SIG-M5 treated with dmso at 0.1 percent for 504 hours (cell line): ENCODE measurements around the gene VARS1.
"Not testable (repeated sequence)": the region's sequence is repeated elsewhere in the genome, so short reads cannot be mapped to it uniquely, and the experiment has no call there.

Source experiments
- DNase-seq: peaks from one replicate; lab custom pipeline; 2025; ENCODE audit not compliant: unreplicated experiment; lab: John Stamatoyannopoulos, UW

Gene VARS1

DNA sequence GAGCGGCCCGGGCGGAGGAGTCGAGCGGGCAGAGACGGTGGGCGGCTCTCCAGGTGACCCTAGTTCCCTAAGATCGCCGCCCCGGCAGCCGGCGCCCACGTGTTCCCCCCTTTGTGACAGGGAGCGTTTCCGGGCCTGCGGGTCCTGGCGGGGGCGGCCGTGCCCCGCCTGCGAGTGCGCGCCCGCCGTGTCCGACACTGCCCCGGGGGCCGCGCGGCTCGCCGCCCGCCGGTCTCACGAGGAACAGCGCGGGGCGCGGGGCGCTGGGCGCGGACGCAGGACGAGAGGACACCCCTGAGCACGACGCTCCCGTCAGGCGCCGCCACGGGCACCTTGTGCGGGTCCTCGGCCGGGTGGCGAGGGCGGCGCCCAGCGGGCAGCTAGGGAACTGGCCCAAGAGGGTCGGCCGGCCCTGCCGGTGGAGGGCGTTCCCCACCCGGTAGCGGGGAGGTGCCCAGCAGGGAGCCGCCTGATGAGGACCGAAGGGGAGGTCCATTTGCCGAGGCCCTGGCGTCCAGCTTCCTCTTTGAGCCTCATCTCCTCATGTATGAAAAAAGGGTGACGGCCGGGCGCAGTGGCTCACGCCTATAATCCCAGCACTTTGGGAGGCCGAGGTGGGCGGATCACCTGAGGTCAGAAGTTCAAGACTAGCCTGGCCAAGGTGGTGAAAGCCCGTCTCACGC is at the start of gene VARS1:
TSS of gene VARS1 (minus strand) at position 137 of the 683 bp plus-strand sequence. CDS start 535 bp downstream, outside the sequence.
- peak; percentile 84 for DNase-seq

DNA sequence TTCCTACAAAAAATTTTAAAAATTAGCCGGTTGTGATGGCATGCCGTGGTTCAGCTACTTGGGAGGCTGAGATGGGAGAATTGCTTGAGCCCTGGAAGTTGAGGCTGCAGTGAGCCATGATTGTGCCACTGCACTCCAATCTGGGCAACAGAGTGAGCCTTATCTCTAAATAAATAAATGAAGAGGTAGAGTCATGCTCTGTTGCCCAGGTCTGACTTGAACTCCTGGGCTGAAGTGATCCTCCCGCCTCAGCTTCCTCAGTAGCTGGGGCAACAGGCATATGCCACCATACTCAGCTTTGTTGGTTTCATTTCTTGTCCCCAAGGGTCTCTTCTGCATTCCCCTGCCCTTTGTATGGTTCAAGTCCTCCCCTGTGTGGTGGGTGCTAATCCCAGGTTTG is 49.0 kb upstream of the VARS1 start:
- DNase-seq, result no peak

DNA sequence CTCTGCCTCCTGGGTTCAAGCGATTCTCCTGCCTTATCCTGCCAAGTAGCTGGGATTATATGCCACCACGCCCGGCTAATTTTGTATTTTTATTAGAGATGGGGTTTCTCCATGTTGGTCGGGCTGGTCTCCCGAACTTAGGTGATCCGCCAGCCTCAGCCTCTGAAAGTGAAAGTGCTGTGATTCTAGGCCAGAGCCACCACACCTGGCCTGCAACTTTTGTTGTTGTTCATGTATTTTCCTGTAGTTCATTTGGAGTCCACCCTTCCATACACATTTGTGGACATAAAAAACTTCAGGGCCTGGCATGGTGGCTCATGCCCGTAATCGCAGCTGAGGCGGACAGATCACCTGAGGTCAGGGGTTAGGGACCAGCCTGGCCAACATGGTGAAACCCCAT is 46.5 kb upstream of the VARS1 start:
- no peak for DNase-seq

GRCh38 chr6:31839779-31840126 is 44.2 kb upstream of the VARS1 start:
- not testable (repeated sequence) for DNase-seq

DNA sequence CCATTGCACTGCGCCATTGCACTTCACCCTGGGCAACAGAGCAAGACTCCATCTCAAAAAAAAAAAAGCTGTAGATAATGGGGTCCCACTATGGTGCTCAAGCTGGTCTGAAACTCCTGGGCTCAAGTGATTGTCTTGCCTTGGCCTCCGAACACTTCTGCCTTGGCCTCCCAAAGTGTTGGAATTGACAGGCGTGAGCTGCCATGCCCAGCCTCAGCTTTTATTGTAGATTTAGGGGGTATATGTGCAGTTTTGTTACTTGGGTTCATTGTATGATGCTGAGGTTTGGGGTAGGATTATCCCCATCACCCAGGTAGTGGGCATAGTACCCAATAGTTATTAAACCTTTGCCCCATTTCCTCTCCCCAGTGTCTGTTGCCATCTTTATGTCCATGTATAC is 43.4 kb upstream of the VARS1 start:
- no peak for DNase-seq

- DNase-seq, result not testable (repeated sequence)
Observed at GRCh38 chr6:31838114-31838553, 42.6 kb upstream of the VARS1 start.

- peak; percentile 31 for DNase-seq
Observed at GRCh38 chr6:31837369-31838113, 42.0 kb upstream of the VARS1 start.

GRCh38 chr6:31836474-31837368 is 41.2 kb upstream of the VARS1 start:
- peak; percentile 51 for DNase-seq

- no peak for DNase-seq
Observed at GRCh38 chr6:31836047-31836473, 40.5 kb upstream of the VARS1 start.

DNA sequence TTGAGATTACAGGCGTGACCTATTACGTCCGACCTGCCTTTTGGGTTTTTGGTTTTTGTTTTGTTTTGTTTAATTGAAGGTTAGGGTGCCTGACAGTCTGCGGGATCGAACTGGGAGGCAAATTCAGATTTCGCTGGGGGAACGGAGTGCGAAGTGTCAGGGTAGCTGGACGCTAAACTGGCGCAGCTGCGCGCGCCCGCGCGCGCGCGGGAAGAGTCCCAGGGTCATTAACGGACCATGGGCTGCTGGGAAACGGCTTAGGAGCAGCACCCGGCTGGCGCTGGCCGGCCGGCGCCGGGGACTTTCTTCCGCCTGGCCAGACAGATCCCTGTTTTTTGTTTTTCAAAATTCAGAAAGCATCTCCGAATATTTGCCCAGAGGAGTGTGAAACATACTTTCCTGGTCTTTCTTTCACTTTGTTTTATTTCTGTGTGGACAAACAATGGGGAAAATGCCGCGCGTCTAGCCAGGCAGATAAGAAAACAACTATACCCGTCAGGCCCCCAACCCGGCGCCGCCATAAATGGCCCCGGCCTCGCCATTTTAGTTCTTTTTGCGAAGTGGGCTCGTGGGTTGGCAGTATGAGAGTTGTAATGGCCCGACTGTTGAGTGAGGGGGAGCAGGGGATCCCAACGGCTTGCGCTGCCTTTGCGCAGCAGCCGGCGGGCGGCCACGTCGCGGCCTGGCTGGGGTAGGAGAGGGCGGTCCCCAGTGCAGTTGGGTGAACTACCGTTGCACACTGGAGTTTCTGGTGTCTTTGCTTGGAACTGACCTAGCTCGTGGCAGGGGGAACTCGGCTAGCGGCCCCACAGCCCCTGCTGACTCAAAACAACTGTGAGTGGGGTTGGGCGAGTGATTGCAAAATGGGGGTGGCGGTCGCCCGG is 39.1 kb upstream of the VARS1 start:
- peak; percentile 78 for DNase-seq

DNA sequence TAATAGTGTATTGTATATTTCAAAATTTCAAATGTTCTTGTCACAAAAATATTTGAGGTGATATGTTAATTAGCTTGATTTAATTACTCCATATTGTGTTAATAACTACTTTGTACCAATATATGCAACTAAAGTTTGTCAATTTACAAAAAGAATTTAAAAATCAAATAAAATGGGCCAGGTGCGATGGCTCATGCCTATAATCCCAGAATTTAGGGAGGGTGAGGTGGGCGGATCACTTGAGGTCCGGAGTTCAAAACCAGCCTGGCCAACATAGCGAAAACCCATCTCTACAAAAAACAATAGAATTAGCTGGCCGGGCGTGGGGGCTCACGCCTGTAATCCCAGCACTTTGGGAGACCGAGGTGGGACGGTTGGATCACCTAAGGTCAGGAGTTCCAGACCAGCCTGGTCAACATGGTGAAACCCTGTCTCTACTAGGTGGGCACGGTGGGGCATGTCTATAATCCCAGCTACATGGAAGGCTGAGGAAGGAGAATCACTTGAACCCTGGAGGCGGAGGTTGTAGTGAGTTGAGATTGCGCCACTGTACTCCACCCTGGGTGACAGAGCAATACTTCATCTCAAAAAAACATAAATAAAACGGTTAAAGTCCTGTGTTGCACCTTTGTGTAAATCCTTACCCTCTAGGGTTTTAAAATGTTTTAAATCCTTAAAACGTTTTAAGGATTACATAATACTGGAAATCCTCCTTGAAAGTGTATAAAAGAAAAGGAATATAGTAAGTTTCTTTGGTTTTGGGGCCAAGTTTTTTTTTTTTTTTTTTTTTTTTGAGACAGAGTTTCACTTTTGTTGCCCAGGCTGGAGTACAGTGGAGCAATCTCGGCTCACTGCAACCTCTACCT is 36.0 kb upstream of the VARS1 start:
- DNase-seq, result peak; percentile 51

DNA sequence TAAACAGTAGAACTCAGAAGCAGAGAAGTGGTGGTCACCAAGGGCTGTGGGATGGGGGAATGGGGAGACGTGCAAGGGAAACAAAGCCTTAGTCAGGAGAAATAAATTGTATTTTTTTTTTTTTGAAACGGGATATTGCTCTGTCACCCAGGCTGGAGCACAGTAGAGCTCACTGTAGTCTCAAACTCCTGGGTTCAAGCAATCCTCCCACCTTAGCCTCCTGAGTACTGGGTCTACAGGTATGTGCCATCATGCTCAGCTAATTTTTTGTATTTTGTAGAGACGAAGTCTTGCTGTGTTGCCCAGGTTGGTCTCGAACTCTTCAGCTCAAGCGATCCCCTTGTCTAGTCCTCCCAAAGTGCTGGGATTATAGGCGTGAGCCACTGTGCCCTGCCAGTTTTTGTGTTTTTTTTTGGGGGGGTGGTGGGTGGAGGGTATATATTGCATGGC is 35.4 kb upstream of the VARS1 start:
- DNase-seq, result no peak

DNA sequence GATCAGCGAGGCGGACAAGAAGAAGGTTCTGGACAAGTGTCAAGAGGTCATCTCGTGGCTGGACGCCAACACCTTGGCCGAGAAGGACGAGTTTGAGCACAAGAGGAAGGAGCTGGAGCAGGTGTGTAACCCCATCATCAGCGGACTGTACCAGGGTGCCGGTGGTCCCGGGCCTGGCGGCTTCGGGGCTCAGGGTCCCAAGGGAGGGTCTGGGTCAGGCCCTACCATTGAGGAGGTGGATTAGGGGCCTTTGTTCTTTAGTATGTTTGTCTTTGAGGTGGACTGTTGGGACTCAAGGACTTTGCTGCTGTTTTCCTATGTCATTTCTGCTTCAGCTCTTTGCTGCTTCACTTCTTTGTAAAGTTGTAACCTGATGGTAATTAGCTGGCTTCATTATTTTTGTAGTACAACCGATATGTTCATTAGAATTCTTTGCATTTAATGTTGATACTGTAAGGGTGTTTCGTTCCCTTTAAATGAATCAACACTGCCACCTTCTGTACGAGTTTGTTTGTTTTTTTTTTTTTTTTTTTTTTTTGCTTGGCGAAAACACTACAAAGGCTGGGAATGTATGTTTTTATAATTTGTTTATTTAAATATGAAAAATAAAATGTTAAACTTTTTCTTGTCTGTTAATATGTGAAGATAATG is 34.2 kb upstream of the VARS1 start:
- DNase-seq, result peak; percentile 68

DNA sequence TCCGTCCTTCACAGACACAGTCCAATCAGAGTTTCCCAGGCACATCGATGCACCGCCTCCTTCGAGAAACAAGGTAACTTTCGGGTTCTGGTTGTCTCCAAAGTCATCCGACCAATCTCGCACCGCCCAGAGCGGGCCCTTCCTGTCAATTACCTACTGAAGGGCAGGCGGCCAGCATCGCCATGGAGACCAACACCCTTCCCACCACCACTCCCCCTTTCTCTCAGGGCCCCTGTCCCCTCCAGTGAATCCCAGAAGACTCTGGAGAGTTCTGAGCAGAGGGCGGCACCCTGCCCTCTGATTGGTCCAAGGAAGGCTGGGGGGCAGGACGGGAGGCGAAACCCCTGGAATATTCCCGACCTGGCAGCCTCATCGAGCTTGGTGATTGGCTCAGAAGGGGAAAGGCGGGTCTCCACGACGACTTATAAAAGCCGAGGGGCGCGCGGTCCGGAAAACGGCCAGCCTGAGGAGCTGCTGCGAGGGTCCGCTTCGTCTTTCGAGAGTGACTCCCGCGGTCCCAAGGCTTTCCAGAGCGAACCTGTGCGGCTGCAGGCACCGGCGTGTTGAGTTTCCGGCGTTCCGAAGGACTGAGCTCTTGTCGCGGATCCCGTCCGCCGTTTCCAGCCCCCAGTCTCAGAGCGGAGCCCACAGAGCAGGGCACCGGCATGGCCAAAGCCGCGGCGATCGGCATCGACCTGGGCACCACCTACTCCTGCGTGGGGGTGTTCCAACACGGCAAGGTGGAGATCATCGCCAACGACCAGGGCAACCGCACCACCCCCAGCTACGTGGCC is 31.9 kb upstream of the VARS1 start, which contains the start of gene HSPA1B:
TSS of gene HSPA1B (plus strand) at position 453 of the 794 bp plus-strand sequence. CDS start at position 666, 213 bp downstream.
- DNase-seq, result peak; percentile 99

GRCh38 chr6:31826793-31827285 is 31.3 kb upstream of the VARS1 start:
- peak; percentile 80 for DNase-seq

- DNase-seq, result no peak
Observed at GRCh38 chr6:31825553-31825952, 30.0 kb upstream of the VARS1 start.

DNA sequence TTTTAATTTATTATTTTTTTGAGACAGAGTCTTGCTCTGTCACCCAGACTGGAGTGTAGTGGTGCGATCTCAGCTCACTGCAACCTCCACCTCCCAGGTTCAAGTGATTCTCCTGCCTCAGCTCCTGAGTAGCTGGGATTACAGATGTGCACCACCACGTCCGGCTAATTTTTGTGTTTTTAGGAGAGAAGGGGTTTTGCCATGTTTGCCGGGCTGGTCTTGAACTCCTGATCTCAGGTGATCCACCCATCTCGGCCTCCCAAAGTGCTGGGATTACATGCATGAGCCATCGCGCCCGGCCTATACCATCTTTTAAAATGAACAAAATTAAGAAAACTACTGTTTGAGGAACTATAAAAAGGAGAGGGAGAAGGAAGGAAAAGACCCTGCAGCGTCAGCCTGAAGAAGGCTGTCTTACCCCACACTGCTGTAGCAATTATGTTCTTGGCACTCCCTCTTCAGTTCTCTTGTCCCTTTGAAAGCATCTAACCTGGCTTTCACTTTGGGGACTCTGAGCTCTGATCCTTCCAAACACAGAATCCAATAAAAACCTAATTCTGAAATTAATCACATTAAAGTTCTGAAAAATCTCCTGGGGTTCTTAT is 28.1 kb upstream of the VARS1 start:
- peak; percentile 81 for DNase-seq
